K562 (cell line): ENCODE measurements around the gene ARHGEF17. TPM values are rescaled to one million over a fixed set of nuclear protein-coding genes. Genes with fewer than 3 reads are reported as not detected.

Experiments used
- CBFB ChIP-seq: sonication (generic); formaldehyde crosslinking; IDR thresholded peaks from 2 replicates; pipeline ENCODE4 v1.4.0; 2020; ENCODE audit warnings: mild to moderate bottlenecking, missing genetic modification reagents
- ETV5 ChIP-seq: sonication (generic); formaldehyde crosslinking; IDR thresholded peaks from 2 replicates; pipeline ENCODE4 v1.4.0; 2020; ENCODE audit warnings: low read depth, mild to moderate bottlenecking, missing genetic modification reagents
- GTF2F1 ChIP-seq: IDR thresholded peaks from 2 replicates; pipeline ENCODE4 v1.6.1; 2011; ENCODE audit warnings: low read depth, low read length, improper control_type of control experiment
- HIVEP1 ChIP-seq: fragments of 250-450 bp; sonication (Bioruptor Pico); IDR thresholded peaks from 2 replicates; pipeline ENCODE4 v1.4.0; 2020; ENCODE audit warnings: mild to moderate bottlenecking
- HMGN3 ChIP-seq: IDR thresholded peaks from 2 replicates; pipeline ENCODE4 v1.6.1; 2011; ENCODE audit warnings: borderline replicate concordance, low read depth, mild to moderate bottlenecking, mixed read lengths, low read length; ENCODE audit not compliant: insufficient read length; ENCODE audit errors: extremely low read depth
- KLF13 ChIP-seq: fragments of 450-650 bp; IDR thresholded peaks from 2 replicates; pipeline ENCODE4 v1.6.1; 2016; ENCODE audit warnings: missing genetic modification characterization, low read depth, mild to moderate bottlenecking, missing compliant biosample characterization, moderate library complexity, borderline replicate concordance
- L3MBTL2 ChIP-seq: fragments of 450-650 bp; IDR thresholded peaks from 2 replicates; pipeline ENCODE4 v1.6.1; 2016; ENCODE audit warnings: mild to moderate bottlenecking, moderate library complexity
- NONO ChIP-seq, 2 experiments: fragments of 200-400 bp in 1 of 2; fragments of 450-650 bp in 1 of 2; formaldehyde crosslinking in 1 of 2; IDR thresholded peaks; 2 replicates each; pipeline ENCODE4 v1.6.1; 2017; ENCODE audit warnings: low read depth in 2 of 2, mild to moderate bottlenecking in 2 of 2, moderate library complexity in 2 of 2, low read length in 1 of 2
- RBBP5 ChIP-seq: fragments of 200-600 bp; sonication (generic); IDR thresholded peaks from 2 replicates; pipeline ENCODE4 v1.6.1; 2012; ENCODE audit warnings: borderline replicate concordance, mild to moderate bottlenecking, low read length, control low read depth, inconsistent platforms; ENCODE audit not compliant: insufficient read depth, poor library complexity, severe bottlenecking
- SPI1 ChIP-seq: IDR thresholded peaks from 2 replicates; pipeline ENCODE4 v1.6.1; 2011; ENCODE audit warnings: low read depth, low read length, control low read depth, borderline replicate concordance
- ZC3H4 ChIP-seq: sonication (generic); formaldehyde crosslinking; IDR thresholded peaks from 2 replicates; pipeline ENCODE4 v1.9.0; 2021; ENCODE audit warnings: missing genetic modification reagents, borderline replicate concordance
- ZKSCAN1 ChIP-seq: fragments of 150-350 bp; IDR thresholded peaks from 2 replicates; pipeline ENCODE4 v1.6.1; 2016; ENCODE audit warnings: low read depth, low read length
- ZNF311 ChIP-seq: fragments of 250-450 bp; sonication (Bioruptor Pico); IDR thresholded peaks from 2 replicates; pipeline ENCODE4 v1.4.0; 2020; ENCODE audit warnings: mild to moderate bottlenecking, moderate library complexity
- ZNF76 ChIP-seq: fragments of 250-450 bp; sonication (Bioruptor Pico); IDR thresholded peaks from 2 replicates; pipeline ENCODE4 v1.4.0; 2020; ENCODE audit warnings: mild to moderate bottlenecking, moderate library complexity, borderline replicate concordance
- polyA plus RNA-seq, 8 experiments: library from polyadenylated mRNA; depleted of rRNA in 4 of 8; stranded (reverse) in 5 of 8; unstranded in 3 of 8; fragments of >200 nt; fragmentation: Nextera tagmentation in 2 of 8; fragmentation: Illumina TruSeq in 1 of 8; extraction: Ambion mirVana in 2 of 8; extraction: Trizol in 1 of 8; gene quantifications; 2 replicates each; pipeline versions ENCODE4 v1.2.1 to v1.2.3, GENCODE V29; 2011 to 2014; ENCODE audit warnings: inconsistent platforms in 1 of 8, missing spikeins in 1 of 8
- total RNA-seq, 7 experiments: library from RNA; depleted of rRNA in 6 of 7; stranded (reverse); fragments of >200 nt in 6 of 7; fragmentation: Illumina TruSeq in 2 of 7; extraction: Trizol in 2 of 7; gene quantifications; 2 replicates each; pipeline versions ENCODE4 v1.2.1 to v1.2.3, GENCODE V29; 2011 to 2021; ENCODE audit warnings: low replicate concordance in 1 of 7
- TF ChIP-seq, protein P1 (sequence below): sonication (generic); formaldehyde crosslinking; IDR thresholded peaks from 2 replicates; pipeline ENCODE4 v1.8.1; 2023; ENCODE audit warnings: mild to moderate bottlenecking, missing genetic modification reagents, moderate library complexity
- TF ChIP-seq, protein P2 (sequence below): fragments of 250-450 bp; sonication (Bioruptor Pico); IDR thresholded peaks from 2 replicates; pipeline ENCODE4 v1.5.0; 2021; ENCODE audit warnings: mild to moderate bottlenecking, moderate library complexity
- TF ChIP-seq, protein P3 (sequence below): sonication (generic); formaldehyde crosslinking; IDR thresholded peaks from 2 replicates; pipeline ENCODE4 v1.8.1; 2023; ENCODE audit warnings: mild to moderate bottlenecking, missing genetic modification reagents
- TF ChIP-seq, protein P4 (sequence below), 2 experiments: fragments of 450-650 bp in 1 of 2; sonication (generic) in 1 of 2; formaldehyde crosslinking in 1 of 2; IDR thresholded peaks in 1 of 2; conservative IDR thresholded peaks in 1 of 2; 2 replicates each; pipeline versions ENCODE4 v1.6.1 to v1.8.1; 2016 to 2023; ENCODE audit warnings: mild to moderate bottlenecking in 2 of 2, moderate library complexity in 2 of 2, inconsistent platforms in 1 of 2, missing genetic modification reagents in 1 of 2

ARHGEF17 gene
- total and polyA plus RNA-seq, 9 of the 15 experiments (the other 6 are each of a cell fraction or from before 2014, with no cell fraction given): 0.04 to 0.68 (median 0.10) TPM; not detected in 2

DNA sequence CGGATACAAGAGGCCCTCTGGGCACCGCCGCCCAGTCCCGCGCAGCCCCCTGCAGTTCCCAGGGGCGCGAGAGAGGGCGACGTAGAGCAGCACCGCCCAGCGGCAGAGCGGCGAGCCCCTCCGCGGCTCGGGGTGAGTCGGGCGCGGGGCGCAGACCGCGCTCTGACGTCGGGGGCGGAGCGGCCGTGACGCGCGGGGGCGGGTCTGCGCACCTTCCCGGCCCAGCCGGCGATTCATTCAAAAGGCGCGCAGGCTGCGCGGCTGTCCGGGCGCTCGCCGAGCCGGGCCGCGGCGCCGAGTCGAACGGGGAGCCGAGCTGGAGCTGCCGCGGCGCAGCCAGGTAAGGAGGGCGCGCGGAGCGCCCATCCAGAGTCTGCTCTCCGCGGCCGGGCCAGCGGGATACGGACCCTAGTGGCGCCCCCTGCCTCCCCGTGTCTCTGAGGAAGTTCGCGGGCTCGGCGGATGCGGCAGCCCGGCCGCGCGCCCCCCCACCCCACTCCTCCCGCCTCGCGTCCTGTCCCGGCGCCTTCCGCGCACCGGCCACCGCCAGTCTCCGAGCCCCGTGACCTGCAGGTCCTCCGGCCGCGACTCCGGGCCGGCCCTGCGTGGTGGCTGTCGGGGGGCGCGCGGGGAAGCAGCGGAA is 68.2 kb downstream of the ARHGEF17 start, which contains the start of gene RELT (continued):
- TF ChIP-seq, protein P1, sequence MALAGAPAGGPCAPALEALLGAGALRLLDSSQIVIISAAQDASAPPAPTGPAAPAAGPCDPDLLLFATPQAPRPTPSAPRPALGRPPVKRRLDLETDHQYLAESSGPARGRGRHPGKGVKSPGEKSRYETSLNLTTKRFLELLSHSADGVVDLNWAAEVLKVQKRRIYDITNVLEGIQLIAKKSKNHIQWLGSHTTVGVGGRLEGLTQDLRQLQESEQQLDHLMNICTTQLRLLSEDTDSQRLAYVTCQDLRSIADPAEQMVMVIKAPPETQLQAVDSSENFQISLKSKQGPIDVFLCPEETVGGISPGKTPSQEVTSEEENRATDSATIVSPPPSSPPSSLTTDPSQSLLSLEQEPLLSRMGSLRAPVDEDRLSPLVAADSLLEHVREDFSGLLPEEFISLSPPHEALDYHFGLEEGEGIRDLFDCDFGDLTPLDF (CRISPR knock-in tag): 0 out of 2 replicates have a peak, but pooled peaks have one; percentile 19
- TF ChIP-seq, protein P2, sequence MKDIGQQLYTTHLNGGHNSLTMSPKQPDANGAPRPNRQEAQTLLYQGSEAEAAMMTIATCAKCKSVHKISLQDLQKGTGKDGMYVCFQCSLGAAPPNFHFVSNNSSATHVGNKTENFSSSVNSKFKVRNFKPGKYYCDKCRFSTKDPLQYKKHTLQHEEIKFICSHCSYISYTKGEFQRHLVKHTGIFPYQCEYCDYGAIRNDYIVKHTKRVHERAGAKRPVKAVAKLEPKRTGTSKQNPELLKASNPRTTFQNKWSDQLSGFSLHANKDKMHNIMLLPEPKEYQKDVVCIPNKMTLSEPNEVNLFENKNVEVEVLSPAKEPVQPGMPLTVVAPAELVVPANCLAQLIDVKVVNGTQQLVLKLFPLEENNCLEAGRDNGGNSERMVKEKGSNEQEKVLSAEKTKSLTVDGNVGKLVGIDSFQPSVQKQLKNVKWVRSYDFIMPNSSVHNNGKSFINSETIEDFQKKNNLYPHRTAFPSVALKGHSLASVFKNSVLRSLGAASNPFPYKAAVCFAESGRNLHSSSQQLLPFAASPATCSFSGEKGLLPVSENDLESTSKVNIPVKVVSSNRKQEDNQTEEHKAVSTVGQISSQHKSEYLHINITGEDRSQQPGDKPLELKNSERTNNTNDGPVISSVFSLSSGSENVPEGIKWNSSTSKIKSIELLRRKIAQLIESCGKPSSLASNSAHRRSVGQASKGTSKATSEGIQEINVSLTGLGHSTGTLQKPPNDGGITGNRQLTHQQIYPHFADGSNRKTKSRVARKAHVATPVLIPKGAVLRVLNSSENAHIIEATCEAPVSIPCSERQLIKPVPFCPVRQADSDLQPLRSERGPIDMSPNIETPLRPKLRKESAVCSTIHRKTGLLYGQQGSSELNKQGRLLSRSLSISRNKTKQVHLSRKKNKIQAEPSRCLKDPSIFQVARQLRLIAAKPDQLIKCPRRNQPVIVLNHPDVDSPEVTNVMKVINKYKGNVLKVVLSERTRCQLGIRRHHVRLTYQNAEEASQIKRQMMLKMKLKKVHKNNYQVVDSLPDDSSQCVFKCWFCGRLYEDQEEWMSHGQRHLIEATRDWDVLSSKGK (CRISPR knock-in tag): no peak
- TF ChIP-seq ETV5 (CRISPR knock-in tag) (0 out of 2 replicates have a peak, but pooled peaks have one; percentile 56), ZKSCAN1 (0 out of 2 replicates have a peak, but pooled peaks have one; percentile 15), GTF2F1 (peak; percentile 66; the same call in 1 of the 2 replicates), HIVEP1 (no peak), ZC3H4 (CRISPR knock-in tag) (peak; percentile 78; the same call in 1 of the 2 replicates), KLF13 (tag) (peak; percentile 86), HMGN3 (peak; percentile 83), ZNF76 (CRISPR knock-in tag) (no peak), SPI1 (no peak), CBFB (CRISPR knock-in tag) (no peak), ZNF311 (no peak), L3MBTL2 (peak; percentile 51), NONO (IDR thresholded peaks at IDR 0.05; ENCODE audit: low read depth in 2 of 2, low read length in 1 of 2) (peak; percentile 59 to 88), RBBP5 (peak; percentile 86)
- TF ChIP-seq, protein P3, sequence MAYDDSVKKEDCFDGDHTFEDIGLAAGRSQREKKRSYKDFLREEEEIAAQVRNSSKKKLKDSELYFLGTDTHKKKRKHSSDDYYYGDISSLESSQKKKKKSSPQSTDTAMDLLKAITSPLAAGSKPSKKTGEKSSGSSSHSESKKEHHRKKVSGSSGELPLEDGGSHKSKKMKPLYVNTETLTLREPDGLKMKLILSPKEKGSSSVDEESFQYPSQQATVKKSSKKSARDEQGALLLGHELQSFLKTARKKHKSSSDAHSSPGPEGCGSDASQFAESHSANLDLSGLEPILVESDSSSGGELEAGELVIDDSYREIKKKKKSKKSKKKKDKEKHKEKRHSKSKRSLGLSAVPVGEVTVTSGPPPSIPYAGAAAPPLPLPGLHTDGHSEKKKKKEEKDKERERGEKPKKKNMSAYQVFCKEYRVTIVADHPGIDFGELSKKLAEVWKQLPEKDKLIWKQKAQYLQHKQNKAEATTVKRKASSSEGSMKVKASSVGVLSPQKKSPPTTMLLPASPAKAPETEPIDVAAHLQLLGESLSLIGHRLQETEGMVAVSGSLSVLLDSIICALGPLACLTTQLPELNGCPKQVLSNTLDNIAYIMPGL (CRISPR knock-in tag): peak; percentile 53; the same call in 1 of the 2 replicates
- TF ChIP-seq, protein P4, sequence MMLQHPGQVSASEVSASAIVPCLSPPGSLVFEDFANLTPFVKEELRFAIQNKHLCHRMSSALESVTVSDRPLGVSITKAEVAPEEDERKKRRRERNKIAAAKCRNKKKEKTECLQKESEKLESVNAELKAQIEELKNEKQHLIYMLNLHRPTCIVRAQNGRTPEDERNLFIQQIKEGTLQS (IDR thresholded peaks at IDR 0.05): no peak
- TF ChIP-seq, protein P4 (CRISPR knock-in tag; conservative IDR thresholded peaks at IDR 0.05): no peak
